Hepatocyte (in vitro differentiated cells): ENCODE data around the gene STX8. TPM values are rescaled to one million over a fixed set of nuclear protein-coding genes. Genes with fewer than 3 reads are reported as not detected.

Source experiments
- DNase-seq: peaks from one replicate; pipeline ENCODE4 v3.0.0-alpha.2; 2016; ENCODE audit warnings: low spot score
- H2AFZ ChIP-seq: fragments of 200-600 bp; sonication (generic); 2 replicates; pipeline ENCODE4 v1.6.0; 2016; ENCODE audit warnings: antibody characterized with exemption, mild to moderate bottlenecking
- H3K27ac ChIP-seq: fragments of 200-600 bp; sonication (generic); 2 replicates; pipeline ENCODE4 v1.5.1; 2016; ENCODE audit warnings: mild to moderate bottlenecking
- H3K27me3 ChIP-seq: fragments of 200-600 bp; sonication (generic); 2 replicates; pipeline ENCODE4 v1.6.1; 2016
- H3K36me3 ChIP-seq: fragments of 200-600 bp; sonication (generic); replicated peaks from 2 replicates; pipeline ENCODE4 v1.5.1; 2016; ENCODE audit warnings: low read depth; ENCODE audit not compliant: insufficient read depth
- H3K4me1 ChIP-seq: fragments of 200-600 bp; sonication (generic); 2 replicates; pipeline ENCODE4 v1.5.1; 2016; ENCODE audit warnings: mild to moderate bottlenecking, moderate library complexity; ENCODE audit not compliant: insufficient read depth
- H3K4me2 ChIP-seq: fragments of 200-600 bp; sonication (generic); 2 replicates; pipeline ENCODE4 v1.6.0; 2016
- H3K4me3 ChIP-seq: fragments of 200-600 bp; sonication (generic); 2 replicates; pipeline ENCODE4 v1.5.1; 2016; ENCODE audit warnings: mild to moderate bottlenecking
- H3K79me2 ChIP-seq: fragments of 200-600 bp; sonication (generic); 2 replicates; pipeline ENCODE4 v1.6.0; 2017; ENCODE audit warnings: mild to moderate bottlenecking
- H3K9me2 ChIP-seq: fragments of 200-600 bp; sonication (generic); replicated peaks from 2 replicates; pipeline ENCODE4 v1.6.0; 2017; ENCODE audit warnings: mild to moderate bottlenecking; ENCODE audit not compliant: insufficient read depth
- H3K9me3 ChIP-seq: fragments of 200-600 bp; sonication (generic); 2 replicates; pipeline ENCODE4 v1.5.1; 2016; ENCODE audit warnings: low read depth, mild to moderate bottlenecking
- H4K20me1 ChIP-seq: fragments of 200-600 bp; sonication (generic); 2 replicates; pipeline ENCODE4 v1.6.0; 2016; ENCODE audit warnings: mild to moderate bottlenecking; ENCODE audit not compliant: insufficient read depth, poor library complexity, severe bottlenecking
- CTCF ChIP-seq: fragments of 200-600 bp; sonication (generic); IDR thresholded peaks from 2 replicates; pipeline ENCODE4 v1.5.1; 2016; ENCODE audit warnings: antibody characterized with exemption, mild to moderate bottlenecking; ENCODE audit not compliant: poor library complexity
- EZH2 ChIP-seq: fragments of 200-600 bp; sonication (generic); IDR thresholded peaks from 2 replicates; pipeline ENCODE4 v1.6.1; 2016; ENCODE audit warnings: antibody characterized with exemption, mild to moderate bottlenecking, borderline replicate concordance
- EZH2phosphoT487 ChIP-seq: fragments of 200-600 bp; sonication (generic); IDR thresholded peaks from one replicate; pipeline ENCODE4 v1.6.1; 2018; ENCODE audit warnings: antibody characterized with exemption, mild to moderate bottlenecking, low read depth, moderate library complexity; ENCODE audit not compliant: unreplicated experiment, severe bottlenecking
- WGBS: methylation state at CpG from one replicate; pipeline ENCODE4 v1.1.6; 2016; ENCODE audit warnings: low lambda C conversion rate; ENCODE audit errors: missing lambda C conversion rate; 5-methylcytosine and 5-hydroxymethylcytosine counted together
- polyA plus RNA-seq: library from polyadenylated mRNA; unstranded; fragments of >200 nt; fragmentation: Nextera tagmentation; extraction: Ambion mirVana; gene quantifications from 2 replicates; pipeline ENCODE4 v1.2.1, GENCODE V29; 2016
- total RNA-seq: library from RNA; depleted of rRNA; stranded (reverse); fragments of >200 nt; gene quantifications from 2 replicates; pipeline ENCODE4 v1.2.3, GENCODE V29; 2014

Gene STX8
- total and polyA plus RNA-seq, 2 experiments from 2014 or later: 40.6 to 64.7 TPM

DNA sequence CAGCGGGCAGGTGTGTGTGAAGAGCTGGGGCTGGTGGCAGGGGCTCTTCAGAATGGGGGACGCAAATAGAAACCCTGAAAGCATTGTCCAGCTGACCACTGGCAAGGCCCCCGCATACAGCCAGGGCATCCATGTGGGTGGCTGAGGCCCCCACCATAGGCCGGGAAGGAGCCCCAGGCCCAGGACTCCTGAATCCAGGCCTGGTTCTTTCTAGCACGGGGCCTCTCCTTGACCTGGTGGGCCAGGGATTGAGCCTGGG is 353.8 kb downstream of the STX8 start:
- H3K27me3 ChIP-seq: no peaks in the 10 kb centered on the region
- TF ChIP-seq EZH2 (no peak), CTCF (no peak), EZH2phosphoT487 (no peak)
- WGBS: 98% methylated on average over 5 of the region's 5 CpGs
- H4K20me1 ChIP-seq: no peaks in the 10 kb centered on the region
- H2AFZ ChIP-seq: no peak overlapping the region
- H3K9me2 ChIP-seq: no peaks in the 10 kb centered on the region
- no peak overlapping the region for H3K4me2 ChIP-seq
- H3K9me3 ChIP-seq: no peaks in the 10 kb centered on the region
- no peak overlapping the region for H3K27ac ChIP-seq
- no peak overlapping the region for H3K4me3 ChIP-seq
- H3K36me3 ChIP-seq: no peaks in the 10 kb centered on the region
- no peak for DNase-seq
- H3K4me1 ChIP-seq: peaks cover 12% of the 10 kb centered on the region
- no peaks in the 10 kb centered on the region for H3K79me2 ChIP-seq

DNA sequence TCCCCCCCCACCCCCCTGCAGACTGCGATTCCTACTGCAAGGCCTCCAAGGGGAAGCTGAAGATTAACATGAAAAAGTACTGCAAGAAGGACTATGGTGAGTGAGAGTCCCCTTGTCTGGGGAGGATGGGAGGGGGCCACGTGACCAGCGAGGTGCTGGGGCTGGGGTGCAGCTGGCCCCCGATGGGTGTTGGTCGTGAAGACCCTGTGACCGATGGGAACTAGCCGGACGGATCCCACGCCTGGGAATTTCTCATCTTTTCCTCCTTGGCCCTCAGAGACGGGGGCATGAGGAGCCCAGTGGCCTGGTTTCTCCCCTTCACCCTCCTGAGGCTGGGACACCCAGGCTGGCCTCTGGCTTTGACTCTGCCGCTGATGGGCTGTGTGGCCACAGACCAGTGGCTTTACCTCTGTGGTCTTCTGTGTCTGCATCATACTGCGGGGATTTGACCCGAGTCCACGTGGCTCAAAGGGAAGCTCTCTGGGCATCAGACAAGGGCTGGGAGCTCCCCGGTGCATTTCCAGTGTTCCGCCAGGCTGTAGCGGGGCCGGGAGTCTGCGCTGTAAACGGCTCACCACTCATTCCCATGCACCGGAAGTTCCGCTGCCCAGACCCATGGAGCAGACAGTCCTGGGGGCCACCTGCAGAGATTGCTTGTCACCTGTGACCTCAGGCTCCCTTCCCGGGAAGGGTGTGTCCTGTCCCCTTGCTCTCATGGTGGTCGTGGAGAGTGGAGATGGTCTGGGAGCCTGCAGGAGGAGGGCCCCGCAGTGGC is 354.3 kb downstream of the STX8 start:
- H3K4me3 ChIP-seq: no peak overlapping the region
- no peaks in the 10 kb centered on the region for H3K36me3 ChIP-seq
- no peaks in the 10 kb centered on the region for H3K9me2 ChIP-seq
- peaks cover 2% of the 10 kb centered on the region for H3K9me3 ChIP-seq
- TF ChIP-seq EZH2 (no peak), EZH2phosphoT487 (no peak), CTCF (no peak)
- H3K4me2 ChIP-seq: no peak overlapping the region
- H4K20me1 ChIP-seq: no peaks in the 10 kb centered on the region
- H3K4me1 ChIP-seq: peaks cover 13% of the 10 kb centered on the region
- DNase-seq: no peak
- no peak overlapping the region for H3K27ac ChIP-seq
- WGBS: 91% methylated on average over 24 of the region's 25 CpGs
- no peak overlapping the region for H2AFZ ChIP-seq
- no peaks in the 10 kb centered on the region for H3K79me2 ChIP-seq
- H3K27me3 ChIP-seq: no peaks in the 10 kb centered on the region

DNA sequence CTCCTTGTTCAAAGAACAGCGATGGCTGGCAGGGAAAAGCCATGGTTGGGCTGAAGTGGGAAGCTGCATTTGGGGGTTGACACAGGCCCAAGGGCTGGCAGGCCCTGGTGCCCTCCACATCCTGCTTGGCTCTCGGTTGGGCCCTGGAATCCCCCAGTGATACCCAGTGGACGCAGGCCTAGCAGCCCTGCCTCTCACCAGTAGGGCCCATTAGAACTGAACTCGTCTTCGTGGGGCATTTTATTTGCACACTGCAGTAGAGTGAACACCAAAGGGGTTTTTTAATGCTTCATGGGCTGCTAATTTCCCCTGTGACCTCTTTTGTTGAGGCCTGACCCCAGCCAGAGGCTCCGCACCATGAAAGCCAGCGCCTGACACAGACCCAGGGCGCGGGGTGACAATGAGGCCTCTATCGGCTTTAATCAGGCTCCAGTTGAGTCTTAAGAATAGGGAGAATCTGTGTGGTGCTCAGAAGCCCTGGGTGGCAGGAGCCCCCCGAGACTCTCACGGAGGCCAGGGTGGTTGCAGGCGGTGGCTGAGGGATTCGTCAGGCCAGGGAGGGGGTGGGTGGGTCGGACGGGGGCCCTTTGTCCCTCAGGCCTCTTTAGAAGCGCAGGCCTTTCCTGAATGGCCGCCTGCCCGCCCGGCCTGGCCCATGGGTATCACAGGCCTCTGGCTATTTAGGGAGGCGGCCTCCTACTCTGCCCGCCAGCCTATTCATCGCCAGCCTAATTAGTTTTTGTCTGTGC is 355.0 kb downstream of the STX8 start:
- Histone ChIP-seq H3K4me1 (peaks cover 13% of the 10 kb centered on the region), H2AFZ (no peak overlapping the region), H3K9me2 (no peaks in the 10 kb centered on the region), H3K27me3 (no peaks in the 10 kb centered on the region), H3K36me3 (no peaks in the 10 kb centered on the region), H3K4me2 (no peak overlapping the region), H3K79me2 (no peaks in the 10 kb centered on the region), H3K4me3 (no peak overlapping the region), H3K9me3 (peaks cover 9% of the 10 kb centered on the region), H4K20me1 (no peaks in the 10 kb centered on the region), H3K27ac (no peak overlapping the region)
- 91% methylated on average over 18 of the region's 23 CpGs for WGBS
- no peak for DNase-seq
- TF ChIP-seq EZH2phosphoT487 (no peak), EZH2 (no peak)
